HG02852 (cell line): Measurements from ENCODE around the gene TCFL5.
"Not testable (repeated sequence)": the region's sequence is repeated elsewhere in the genome, so short reads cannot be mapped to it uniquely, and the experiment has no call there.

Experiments used
- ATAC-seq: cut with Tn5 transposase; IDR thresholded peaks from one replicate; pipeline ENCODE4 v1.9.1; 2021; ENCODE audit warnings: mild to moderate bottlenecking, moderate library complexity; ENCODE audit not compliant: unreplicated experiment

The TCFL5 gene

DNA sequence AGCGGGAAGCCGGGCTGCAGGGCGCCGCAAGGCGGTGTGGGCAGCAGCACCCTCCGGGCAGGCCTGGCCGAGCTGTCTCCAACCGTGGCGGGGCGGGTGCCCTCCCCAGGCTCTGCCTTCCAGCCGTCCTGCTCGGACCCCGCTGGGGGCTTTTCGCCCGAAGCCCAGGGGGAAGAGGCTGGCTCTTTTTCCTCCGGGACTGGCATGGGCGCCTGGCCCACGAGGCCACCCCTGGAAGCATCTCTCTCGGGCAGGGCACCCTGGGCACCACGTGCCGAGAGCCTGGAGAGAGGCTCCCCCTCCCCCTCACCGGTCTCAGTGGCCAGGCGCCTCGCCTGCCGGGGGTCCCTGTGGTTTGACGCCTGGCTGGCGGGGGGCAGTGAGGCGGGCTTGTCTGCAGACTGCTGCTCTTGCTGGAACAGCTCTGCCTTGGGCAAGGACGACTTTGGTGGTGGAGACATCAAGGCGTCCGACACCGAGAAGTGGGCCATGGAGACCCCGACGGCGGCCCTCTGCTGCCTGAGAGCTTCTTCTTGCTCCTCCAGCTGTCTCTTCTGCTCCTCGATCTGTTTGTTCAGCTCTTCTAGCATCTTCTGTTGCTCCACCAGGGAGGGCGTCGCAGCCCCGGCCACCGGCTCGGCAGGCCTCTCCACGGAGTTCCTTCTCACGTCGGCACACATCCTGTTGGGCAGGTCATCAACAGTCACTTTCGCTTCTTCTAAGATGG lies 19.5 kb upstream of the TCFL5 start:
- ATAC-seq: no peak

DNA sequence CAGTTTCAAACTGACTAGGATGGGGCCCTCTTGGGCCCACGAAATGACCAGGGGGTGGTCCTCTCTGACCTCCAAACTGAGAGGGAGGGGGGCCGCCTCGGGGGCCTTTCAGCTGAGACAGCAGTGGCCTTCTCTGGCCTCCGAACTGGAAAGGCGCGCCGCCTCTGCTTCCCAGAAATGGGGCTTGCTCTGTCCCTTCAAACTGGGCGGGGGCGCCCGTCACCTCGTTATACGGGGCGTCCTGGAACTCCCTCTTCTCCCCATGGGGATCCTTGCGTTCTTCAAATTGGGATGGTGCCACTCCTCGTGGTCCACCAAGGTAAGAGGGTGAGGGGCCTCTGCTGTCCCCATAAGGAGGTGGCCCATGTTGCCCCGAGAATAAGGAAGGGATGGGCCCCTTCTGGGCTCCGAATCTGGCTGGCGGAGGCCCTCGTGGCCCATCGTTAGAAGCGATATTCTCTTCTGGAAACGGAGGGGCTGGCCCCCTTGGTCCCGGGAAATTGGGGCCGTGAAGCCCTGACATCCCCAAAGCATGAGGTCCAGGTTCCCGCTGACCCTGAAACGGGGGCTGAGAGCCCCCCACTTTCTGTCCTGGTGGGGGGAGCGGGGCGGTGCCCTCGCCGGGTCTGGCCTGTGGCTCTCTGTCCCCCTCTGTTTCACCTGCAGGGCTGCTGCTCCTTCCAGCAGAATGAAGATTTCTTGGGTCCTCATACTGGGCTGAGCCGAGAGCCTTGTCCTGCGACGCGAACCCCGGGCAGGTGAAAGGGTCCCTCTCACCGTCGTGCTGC lies 18.7 kb upstream of the TCFL5 start:
- no peak for ATAC-seq

DNA sequence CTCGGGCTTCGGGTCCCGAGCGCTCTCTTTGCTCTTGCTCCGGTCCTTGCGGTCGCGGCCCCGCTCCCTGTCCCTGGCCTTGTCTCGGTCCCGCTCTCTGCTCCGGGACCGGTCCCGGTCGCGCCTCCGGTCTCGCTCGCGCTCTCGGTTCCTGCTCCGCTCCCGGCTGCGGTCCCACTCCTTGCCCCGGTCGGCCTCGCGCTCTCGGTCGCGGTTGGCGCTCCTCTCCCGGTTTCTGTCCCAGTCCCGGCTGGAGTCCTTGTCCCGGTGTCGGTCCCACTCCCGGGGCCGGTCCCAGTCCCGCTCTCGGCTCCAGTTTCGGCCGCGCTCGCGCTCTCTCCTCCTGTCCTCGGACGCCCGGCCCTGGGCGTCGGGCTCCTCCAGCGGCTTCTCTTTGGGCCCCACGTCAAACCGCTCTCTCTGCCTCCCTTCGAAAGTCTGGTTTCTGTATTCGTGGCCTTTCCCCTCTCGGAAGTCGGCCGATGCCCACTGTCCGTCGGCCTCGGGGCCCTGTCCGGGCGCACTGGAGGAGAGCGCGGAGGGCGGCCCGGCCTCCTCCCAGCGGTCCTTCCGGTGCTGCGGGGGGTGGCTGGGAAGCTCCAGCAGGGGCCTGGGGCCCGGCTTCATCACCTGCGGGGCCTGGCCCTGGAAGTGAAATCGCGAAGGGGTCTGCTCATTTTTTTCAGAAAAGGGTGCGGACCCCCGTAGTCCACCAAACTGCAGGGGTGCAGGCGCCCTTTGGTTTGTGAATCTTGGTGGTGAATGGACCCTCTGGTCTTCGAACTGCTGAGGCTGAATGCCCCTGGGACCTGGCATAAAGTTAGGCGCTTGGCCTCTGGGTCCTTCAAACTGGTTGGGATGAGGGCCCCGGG lies 17.9 kb upstream of the TCFL5 start:
- no peak for ATAC-seq

DNA sequence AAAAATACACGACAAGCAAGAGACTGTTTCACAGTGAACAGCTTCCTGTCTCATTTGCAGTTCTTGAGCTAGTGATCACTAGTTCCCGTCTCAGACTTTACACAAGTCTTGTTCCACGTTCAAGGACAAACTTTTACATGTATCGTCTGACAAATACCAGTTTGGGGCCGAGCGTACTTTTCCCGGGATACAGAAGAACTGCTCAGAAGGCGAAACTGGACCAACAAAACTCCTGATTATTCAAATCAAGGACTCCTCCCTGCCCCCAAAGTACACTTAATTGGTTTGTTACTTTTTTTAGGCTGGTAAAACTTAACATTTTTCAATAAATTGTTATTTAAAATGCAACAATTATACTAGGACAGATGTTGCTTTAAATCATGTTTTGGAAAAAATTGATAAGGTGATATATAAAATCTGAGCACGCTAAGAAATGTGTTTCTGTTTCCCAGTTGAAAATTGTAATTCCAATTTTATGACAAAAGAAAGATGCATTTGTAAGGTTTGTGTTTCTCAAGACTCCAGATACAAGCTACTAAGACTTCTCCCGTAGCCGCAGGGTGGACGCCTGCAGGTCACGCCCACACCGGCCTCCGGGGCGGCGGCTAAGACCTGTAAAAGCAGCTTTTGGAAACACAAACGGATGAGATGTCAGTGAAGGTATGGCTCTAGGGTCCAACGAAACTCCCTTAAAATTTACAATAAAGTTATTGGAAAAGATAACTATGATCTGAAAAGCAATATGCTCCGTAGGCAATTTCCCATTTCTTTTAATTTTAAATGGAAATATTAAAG lies 16.8 kb upstream of the TCFL5 start:
- ATAC-seq: no peak

DNA sequence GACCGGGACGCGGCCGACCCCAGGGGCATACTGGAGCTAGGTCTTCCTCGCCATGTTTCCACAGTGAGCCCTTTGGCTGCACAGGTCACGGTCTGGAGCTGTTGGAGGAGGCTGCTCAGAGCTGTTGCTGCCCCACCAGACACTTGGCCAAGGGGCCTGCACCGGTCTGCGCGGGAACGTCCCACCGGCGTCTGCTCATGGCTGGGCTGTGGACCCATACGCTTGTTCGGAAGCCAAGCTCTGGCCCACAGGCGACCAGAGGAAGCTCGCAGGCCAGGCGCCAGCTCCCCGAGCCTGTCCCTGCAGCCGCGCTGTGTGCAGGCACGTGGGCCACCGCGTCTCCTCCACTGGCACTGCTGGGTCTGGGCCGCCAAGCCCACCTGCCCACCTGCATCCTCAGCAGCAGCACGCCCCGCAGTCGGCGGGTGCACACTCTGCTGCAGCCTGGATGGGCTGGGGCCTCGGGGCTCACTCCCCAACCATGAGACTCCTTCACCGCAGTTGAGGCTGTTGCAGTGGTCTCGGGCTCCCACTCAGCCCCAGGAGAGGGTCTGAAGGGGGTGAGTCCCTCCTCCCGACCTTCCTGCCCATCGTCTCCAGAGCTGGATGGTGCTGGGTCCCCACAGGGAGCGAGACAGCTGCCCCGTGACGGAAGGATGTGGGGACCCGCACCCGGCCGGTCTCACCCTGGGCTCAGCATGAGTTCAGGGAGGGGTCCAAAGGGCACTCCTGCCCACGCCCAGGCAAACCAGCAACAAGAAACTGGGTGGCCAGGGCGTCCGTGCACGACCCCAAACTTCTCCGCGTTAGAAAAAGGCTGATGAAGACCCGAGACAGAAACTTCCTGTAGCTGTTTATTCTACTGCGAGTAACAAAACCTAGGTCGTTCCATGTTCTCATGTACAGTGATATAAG lies 15.5 kb upstream of the TCFL5 start:
- ATAC-seq: no peak

DNA sequence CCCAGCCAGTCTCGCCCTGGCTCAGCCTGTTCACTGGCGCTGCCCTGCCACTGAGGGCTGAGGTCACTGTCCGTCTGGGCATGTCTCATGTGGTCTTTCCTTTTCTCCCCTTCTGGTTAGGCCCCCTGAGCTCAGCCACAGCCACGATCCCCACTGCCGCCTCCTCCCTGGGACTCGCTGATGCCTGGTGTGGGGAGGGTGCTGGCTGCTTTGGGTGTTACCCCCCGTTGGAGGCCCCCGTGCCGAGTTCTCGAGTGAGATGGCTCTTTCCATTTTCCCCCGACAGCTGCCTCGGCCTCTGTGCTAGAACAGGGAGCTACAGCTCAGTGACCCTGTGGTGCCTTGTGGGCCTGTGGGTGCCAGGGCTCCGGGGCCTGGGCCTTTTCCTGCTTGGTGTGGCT lies 14.9 kb upstream of the TCFL5 start:
- ATAC-seq: no peak

DNA sequence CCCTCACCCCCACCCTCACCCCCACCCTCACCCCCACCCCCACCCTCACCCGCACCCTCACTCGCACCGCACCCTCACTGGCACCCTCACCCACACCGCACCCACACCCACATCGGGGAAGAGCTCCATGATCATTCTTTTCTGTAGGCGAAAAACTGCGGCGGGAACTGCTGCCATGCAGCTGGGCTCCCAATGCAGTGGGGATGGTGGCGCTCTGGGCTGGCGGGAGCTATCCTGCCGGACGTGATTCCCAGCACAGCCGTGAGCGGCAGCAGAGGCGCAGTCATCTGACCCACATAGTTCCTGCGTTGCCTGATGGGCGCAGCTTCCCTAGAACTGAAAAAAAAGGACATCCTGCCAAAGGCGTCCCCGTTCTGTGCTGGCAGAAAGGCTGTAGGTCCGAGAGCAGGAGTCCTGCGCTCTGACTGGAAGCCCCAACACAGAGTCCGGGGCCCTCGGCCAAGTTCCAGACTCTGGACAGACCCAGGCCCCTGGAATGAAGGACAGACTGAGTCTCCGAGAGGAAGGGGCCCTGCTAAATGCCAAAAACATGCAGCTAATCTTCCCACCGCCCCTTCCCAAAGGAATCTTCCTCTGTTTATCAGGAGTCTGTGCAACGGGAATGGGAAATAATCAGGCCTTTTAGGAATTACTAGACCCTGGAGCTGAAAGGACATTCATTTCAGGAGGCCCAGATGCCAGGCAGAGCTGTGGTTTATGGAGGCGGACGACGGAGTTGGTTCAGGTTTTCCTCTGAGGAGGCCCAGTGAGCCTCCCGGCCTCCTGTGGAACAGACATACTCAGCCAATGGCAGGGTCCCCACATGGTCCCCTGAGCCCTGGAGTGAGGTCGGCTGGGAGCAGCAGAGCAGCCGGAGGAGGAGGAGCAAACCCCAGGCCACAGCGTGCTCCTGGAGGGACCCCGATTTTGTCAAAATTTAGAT lies 14.1 kb upstream of the TCFL5 start:
- no peak for ATAC-seq

DNA sequence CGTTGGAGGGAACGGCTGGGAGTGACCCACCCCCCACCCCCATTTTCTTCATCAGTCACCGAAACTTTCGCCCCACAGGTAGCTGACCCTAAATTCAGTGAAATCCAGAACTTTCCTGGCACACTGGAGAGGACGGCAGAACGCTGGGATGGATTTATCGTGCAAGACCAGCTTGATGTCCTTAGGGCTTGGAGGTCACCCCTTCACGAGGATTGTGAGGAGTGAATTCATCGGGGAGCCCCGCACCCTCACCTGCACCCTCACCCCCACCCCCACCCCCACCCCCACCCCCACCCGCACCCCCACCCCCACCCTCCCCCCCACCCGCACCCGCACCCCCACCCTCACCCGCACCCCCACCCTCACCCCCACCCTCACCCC lies 13.3 kb upstream of the TCFL5 start:
- no peak for ATAC-seq

DNA sequence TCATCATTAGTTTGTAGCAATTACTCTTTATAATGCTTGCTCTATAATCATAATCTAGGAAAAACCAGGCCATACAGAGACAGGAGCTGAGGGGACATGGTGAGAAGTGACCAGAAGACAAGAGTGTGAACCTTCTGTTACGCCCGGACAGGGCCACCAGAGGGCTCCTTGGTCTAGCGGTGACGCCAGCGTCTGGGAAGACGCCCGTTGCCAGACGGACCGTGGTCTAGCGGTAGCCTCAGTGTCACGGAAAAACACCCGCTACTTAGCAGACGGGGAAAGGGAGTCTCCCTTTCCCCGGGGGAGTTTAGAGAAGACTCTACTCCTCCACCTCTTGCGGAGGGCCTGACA lies 12.0 kb upstream of the TCFL5 start:
- not testable (repeated sequence) for ATAC-seq

DNA sequence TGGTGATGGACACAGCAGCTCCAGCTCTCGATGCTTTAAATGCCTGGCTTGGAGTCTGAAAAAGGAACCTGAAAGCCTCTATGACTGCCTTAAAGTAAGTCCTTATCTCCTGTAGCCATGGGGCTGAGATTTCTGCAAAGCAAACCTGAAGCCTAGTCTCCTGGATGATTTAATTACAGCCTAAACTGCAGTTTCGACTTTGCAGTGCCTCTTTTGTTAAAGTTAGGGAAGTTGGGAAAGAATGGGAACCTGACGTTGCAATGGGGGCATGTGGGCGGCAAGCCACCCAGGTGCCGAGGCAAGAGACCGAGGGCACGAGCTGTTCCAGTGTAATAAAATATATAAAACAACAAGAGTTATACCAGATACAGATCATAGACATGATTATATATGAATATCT lies 11.7 kb upstream of the TCFL5 start:
- no peak for ATAC-seq

DNA sequence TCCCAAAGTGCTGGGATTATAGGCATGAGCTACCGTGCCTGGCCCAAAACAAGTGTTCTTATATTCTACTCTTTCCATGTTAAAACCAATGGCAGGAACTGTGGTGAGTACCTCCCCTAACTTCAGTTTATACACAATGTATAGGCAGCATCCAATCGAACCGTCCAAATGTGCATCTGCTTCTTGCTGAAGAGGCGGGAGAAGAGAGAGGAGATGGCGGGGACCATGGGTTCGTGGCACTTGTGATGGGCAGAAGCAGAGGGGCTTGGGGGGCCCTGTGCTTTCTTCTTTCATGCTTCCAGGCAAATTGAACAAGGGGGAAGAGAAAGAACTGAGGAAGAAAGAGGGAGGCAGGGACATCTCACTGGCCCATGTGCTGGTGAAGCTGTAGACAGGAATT lies 11.2 kb upstream of the TCFL5 start:
- ATAC-seq: no peak

DNA sequence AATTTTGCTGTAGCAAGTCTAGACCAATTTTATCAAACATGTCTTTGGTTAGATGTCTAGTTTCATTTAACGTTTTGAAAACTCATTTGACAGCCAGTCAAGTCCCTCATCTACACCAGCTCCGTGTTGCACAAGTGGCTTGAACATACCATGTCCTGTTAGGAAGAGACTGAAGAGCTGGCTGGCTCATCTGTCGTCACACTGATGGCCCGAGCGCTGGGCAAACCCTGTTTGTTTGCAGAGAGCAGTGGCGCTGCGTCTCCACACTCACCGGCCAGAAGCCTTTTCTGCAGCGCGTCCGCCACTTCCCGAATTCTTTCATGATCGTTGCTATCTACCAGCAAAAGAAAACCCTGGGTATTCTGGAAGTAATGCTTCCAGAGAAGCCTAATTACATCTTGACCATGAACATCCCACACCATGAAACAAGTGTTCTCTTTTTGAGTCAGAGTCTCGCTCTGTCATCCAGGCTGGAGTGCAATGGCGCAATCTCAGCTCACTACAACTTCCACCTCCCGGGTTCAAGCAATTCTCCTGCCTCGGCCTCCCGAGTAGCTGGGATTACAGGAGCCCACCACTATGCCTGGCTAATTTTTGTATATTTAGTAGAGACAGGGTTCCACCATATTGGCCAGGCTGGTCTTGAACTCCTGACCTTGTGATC lies 10.7 kb upstream of the TCFL5 start:
- no peak for ATAC-seq

DNA sequence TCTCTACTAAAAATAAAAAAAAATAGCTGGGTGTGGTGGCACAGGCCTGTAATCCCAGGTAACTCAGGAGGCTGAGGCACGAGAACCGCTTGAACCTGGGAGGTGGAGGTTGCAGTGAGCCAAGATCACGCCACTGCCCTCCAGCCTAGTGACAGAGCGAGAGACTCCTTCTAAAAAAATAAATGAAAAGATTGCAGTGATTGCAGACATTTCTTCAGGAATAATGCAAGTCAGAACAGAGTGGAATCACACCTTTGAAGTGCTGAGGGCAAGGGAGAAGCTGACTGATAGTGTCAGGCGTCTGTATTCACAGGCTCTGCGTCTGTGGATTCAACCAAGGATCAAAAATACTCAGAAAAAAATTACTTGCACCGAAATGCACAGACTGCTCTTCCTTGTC lies 2.6 kb upstream of the TCFL5 start:
- no peak for ATAC-seq

DNA sequence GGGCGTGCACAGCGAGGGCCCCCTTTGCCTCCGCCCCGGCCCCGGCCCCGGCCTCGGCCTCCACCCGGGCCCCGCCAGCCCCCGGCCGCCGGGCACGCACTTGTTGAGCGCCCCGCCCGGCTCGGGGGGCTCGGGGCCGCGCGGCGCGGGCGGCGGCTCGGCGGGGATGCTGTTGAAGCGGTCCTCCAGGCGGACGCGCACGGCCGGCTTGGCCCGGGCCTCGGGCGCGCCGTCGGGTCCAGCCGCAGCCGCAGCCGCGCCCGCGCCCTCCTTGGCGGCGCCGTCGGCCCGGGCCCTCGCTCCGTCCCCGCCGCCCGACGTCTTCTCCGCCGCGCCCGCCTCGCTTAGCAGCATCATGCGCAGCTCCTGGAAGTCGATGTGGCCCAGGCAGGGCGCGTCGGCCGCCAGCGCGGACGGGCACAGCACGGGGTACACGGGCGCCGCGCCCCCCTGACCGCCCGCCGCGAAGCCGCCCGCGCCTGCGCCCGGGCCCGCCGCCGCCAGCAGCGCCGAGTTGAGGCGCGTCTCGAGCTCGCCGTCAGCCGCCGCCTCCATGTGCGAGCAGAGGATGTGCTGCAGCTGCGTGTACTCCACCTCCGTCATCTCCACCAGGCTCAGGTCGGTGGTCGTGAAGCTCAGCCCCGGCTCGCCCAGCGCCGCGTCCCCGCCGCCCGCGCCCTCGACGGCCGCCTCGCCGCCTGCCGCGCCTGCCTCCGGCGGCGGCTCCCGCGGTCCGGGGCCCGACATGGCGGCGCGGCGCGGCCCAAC lies 514 bp downstream of the TCFL5 start:
- peak; percentile 42 for ATAC-seq

DNA sequence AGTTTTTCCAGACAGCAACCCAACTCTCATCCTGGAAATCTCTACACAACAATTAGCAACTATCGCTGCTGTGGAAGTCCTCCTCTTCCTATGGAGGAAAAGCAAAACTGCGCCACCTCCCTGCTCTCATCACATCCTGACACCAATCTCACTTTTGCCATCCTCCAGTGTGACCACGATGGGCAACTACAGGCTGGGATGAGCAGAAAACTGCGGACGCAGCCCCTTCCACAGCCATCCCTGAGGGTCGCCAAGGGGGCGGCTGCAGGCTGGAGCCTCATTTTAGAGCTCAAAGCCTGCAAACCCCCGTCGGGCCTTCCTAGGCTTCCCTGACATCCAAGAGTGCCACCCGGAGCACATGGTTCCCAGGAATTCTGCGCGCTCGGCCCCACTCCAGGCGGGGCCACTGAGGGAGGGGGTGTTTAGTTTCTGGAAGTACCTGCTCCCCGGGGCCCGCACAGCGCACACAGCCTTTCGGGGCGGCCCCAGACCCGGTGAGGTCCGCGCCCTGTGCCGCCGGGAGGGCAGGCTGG lies 1.2 kb downstream of the TCFL5 start:
- ATAC-seq: no peak

DNA sequence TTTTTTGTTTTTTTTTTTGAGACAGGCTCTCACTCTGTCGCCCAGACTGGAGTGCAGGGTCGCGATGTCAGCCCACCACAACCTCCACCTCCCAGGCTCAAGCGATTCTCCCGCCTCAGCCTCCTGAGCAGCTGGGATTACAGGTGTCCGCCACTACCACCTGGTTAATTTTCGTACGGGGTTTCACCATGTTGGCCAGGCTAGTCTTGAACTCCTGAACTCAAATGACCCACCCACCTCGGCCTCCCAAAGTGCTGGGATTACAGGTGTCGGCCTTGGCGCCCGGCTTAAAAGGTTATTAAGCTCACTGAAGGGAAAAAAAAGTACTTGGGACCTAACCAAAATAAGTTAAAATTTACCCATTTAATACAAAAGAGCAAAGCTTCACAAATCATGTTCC lies 1.9 kb downstream of the TCFL5 start:
- ATAC-seq: no peak
